Stimulated activated CD4-positive, alpha-beta T cell treated with anti-CD3 and anti-CD28 coated beads, Interleukin-4, amount 100 ng/mL, for 1 hour (primary cell): ENCODE results near the gene NAPSA.
"Not testable (repeated sequence)": the region's sequence is repeated elsewhere in the genome, so short reads cannot be mapped to it uniquely, and the experiment has no call there.

Experiments used
- DNase-seq: peaks from one replicate; pipeline ENCODE4 v3.0.0-alpha.2; 2020

Gene NAPSA

GRCh38 chr19:50329926-50330294, 35.5 kb downstream of the NAPSA start:
- DNase-seq, result not testable (repeated sequence)

- peak; percentile 96 for DNase-seq
Observed at GRCh38 chr19:50329146-50329925, 36.1 kb downstream of the NAPSA start, which contains the start of gene KCNC3. Gene KCNC3 (minus strand): TSS chr19:50329377. CDS start chr19:50329082, 295 bp downstream.

DNA sequence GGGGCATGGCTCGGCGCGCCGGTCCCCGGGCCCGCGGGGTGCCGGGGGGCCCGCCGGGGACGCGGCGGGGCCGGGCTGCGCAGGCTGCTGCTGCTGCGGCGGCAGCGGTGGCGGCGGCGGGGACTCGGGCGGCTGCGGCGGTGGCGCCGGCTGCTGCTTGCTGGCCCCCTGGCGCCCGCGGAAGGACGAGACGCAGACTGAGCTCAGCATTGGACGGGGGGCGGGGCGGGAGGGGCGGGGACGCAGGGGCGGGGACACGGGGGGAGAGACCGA, 36.6 kb downstream of the NAPSA start:
- DNase-seq, result no peak

DNA sequence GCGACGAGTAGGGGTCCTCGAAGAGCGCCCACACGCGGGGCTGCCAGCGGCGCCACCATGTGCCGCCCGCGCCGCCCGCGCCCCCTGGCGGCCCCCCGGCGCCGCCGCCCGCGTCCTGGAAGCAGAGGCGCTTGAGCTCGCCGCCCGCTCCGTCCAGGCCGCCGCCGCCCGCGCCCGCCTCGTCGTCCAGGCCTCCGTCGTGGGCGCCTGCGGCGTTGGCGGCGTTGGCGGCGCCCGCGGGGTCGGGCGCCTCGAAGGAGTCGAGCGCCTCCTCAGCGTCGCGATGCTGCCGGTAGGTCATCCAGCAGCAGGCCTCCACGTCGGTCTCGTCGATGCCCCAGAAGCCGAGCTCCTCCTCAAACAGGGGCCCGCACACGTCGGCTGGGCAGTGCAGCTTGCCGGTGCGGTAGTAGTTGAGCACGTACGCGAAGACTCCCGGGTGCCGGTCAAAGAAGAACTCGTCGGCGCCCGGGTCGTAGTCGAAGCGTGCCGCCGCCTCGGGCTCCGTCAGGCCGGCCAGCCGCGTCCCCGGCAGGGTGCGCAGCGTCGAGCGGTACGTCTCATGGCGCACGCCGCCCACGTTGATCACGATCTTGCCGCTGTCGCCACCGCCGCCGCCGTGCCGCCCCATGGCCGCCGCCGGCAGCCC, 37.1 kb downstream of the NAPSA start:
- peak; percentile 59 for DNase-seq

DNA sequence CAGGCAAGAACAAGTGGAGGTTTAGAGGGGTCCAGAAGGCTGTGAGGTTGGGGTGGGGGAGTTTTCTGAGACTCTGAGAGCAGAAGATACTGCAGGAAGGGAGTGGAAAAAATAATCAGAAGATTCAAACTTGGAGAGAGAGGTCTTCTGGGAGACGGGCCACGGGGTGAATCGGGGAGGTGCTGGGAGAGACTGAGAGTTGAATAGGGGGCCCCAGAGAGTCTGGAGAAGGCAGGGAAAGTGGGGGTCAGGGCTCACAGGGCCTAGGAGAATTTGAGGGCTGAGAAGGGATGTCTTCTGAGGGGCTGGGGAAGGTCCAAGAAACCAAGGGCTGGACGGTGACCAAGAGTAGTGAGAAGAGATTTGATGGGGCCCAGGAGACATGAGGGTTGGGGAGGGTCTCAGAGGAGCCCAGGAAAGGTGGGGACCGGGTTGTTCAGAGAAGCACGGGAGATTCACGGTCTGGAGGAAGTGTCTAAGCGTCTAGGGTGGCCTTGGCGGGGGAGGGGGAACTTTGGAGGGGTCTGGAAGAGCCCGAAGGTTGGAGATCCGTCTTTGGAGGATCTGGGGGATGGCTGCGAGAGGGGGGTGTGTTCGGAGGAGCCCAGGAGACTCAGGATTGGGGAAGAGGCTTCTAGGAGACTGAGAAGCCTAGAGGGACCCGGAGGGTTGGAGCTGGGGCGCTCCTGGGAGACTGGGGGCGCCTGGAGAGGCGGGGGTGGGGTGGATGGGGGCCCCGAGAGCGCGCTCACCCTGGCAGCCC, 37.8 kb downstream of the NAPSA start:
- no peak for DNase-seq

DNA sequence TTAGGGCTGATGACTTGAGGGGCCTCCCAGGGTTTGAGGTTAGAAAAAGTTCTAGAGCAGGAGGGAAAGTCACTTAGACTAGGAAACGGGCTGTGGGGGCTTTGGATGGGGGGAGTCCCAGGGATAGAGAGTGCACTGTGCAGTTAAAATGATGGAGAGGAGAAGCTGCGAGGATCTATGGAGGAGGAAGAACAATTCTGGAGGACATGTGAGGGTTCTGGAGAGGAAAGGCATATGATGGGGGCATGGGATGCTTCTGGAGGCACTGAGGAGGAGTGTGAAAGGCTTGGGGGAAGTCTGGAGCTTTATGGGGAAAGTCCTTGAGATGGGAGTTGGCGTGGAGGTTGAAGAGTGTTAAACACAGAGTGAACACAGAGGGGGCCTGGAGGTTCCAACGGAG, 38.4 kb downstream of the NAPSA start:
- DNase-seq, result no peak

- DNase-seq, result no peak
Observed at GRCh38 chr19:50326101-50326664, 39.3 kb downstream of the NAPSA start.

- DNase-seq, result peak; percentile 74
Observed at GRCh38 chr19:50325310-50326100, 39.9 kb downstream of the NAPSA start.

GRCh38 chr19:50324331-50324730, 41.1 kb downstream of the NAPSA start:
- DNase-seq, result no peak

DNA sequence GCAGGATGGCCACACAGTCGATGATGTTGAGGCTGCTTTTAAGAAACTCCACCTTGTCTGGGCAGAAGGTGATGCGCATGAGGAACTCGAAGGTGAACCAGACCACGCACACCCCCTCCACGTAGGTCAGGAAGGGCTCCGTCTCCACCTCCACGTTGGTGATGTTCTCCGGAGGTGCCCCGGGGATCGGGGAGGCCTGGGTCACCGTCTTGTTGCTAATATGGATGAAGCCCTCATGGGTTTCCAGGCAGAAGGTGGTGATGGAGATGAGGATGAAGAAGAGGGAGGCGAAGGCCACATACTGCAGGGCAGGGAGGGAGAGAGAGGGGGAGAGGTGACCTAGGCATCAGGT, 41.7 kb downstream of the NAPSA start:
- DNase-seq, result no peak

DNA sequence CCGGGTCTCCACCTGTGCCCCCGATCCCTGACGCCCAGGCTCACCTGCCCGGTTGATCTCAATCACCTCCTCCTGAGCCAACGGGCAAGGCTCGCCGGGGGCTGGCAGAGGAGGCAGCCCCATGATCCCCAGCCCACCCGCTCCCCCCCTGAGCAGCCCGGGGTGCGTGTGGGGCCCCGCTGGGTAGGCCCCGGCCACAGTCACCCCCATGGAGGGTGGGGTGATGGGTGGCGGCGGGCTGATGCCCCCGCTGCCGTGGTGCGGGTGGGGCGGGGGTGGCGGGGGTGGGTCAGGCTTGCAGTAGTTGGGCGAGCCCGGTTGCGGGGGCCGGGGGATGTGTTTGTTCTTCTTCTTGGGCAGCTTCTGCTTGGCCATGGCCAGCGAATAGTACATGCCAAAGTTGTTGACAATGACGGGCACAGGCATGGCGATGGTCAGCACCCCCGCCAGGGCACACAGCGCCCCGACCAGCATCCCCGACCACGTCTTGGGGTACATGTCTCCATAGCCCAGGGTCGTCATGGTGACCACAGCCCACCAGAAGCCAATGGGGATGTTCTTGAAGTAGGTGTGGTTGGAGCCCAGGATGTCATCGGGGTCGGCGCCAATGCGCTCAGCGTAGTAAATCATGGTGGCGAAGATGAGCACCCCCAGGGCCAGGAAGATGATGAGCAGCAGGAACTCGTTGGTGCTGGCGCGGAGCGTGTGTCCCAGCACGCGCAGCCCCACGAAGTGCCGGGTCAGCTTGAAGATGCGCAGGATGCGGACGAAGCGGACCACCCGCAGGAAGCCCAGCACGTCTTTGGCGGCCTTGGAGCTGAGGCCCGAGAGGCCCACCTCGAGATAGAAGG, 42.3 kb downstream of the NAPSA start:
- no peak for DNase-seq

GRCh38 chr19:50322234-50322633, 43.2 kb downstream of the NAPSA start:
- DNase-seq, result no peak

DNA sequence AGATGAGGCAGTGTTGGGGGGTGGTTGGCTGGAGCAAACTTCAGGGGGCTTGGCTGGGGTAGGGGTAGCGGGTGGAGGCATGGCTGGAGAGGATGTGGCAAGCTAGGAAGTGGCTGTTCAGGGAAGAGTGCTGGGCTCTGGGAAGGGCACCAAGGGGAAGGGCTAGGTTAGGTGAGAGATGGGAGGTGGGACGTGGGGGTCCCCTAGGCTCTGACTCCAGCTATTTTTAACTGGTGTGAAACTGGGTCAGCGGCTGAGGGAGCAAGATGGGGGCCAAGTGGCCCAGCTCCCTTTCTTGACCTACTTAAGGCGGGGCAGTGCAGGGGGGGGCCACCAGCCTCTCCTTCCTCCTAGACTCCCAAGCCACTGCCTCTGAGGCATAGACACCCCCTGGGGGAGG, 43.6 kb downstream of the NAPSA start:
- no peak for DNase-seq

GRCh38 chr19:50320596-50320995, 44.8 kb downstream of the NAPSA start:
- no peak for DNase-seq

GRCh38 chr19:50320051-50320450, 45.4 kb downstream of the NAPSA start:
- no peak for DNase-seq

GRCh38 chr19:50319156-50319555, 46.3 kb downstream of the NAPSA start:
- DNase-seq, result no peak

- no peak for DNase-seq
Observed at GRCh38 chr19:50318438-50318837, 47.0 kb downstream of the NAPSA start.

DNA sequence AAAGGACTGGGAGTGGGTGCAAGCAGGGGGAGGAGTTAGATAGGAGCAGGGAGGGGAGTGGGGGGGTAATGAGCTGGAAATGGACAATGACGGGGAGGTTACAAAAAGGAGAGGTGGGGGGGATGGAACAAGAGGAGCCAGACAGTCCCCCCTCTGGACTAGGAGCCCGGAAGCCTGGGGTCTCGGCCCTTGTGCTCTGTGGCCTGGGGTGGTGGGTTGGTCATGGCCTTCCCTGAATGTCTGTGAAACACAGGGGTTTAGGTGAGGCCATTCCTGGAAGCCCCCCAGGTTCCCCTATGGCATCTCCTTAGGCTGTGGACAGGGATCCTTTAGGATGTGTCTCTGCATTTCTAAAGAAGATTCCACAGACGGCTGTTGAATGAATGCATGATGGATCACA, 48.3 kb downstream of the NAPSA start:
- DNase-seq, result no peak

DNA sequence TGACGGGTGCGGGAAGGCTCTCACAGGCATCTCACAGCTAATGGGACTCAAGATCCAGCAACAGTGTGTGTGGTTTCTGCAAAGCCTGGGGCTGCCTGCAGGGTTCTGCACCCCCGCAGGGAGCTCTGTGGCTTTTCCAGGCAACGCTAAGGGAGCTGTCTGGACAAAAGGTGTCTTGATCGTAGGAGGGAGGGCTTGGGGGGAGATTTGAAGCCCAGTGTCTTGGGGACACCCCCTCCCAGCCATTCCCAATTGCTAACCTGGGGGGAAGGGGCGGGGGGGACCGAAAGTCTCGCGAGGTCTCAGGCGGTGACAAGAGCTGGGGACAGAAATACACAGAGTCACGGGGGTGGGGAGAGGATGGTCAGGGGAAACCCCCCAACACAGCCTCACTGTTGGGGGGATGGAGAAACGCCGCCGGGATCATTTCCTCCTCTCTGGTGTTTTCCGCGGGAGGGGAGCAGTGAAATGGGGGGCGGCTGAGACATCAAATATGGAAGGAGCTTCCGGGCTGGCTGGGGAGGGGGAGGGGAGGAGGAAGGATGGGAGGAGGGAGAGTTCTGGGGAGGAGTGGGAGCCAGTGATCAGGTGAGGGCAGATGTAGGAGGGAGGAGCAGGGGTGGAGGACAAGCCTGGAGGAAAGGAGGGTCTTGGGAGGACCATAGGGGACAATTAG, 49.5 kb downstream of the NAPSA start:
- DNase-seq, result peak; percentile 38

DNA sequence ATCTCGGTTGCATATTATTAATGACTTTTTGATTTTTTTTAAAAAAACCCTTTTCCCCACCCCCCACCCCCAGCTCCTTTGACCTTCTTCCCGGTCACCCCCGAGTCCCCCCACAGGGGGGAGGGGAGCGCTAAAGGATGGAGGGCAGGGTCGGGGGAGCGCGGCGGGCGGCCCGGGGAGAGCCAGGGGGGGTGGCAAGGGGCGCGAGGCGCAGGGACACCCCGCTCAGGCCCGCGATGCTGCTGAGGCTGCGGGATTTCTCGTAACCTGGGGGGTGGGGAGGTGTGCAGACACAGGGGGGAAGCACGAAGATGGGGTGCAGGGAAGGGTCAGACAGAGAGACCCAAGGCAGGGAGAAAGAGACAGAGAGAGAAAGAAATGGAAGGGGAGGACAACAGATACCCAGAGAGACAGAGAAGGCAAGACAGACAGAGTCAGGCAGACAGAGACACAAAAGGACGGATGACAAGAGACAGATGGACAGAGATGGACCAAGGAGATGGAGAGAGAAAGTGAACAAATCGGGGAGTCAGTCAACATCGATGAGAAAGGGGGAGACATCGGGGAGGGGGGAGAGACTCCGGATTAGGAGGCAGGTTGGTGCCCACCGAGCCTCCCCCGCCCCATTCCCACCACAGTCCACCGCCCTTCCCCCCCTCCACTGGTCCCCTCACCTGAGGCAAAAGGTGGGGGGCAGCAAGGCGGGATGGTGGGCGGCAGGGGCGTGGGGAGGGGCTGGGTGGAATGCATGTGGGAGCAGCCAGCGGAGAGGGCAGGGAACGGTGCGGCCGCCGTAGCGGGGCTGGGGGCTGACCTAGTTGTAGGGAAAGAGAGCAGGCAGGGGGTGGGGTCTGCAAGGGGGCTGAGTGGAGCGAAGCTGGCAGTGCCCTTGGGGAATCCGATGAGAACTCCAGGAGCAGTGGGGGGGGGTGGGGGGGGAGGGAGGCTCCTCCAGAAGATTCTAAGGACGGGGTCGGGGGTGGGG, 50.4 kb downstream of the NAPSA start:
- DNase-seq, result no peak
